Glutamatergic neuron (in vitro differentiated cells): ENCODE measurements around the gene OR10K1. TPM values are rescaled to one million over a fixed set of nuclear protein-coding genes. Genes with fewer than 3 reads are reported as not detected.
"Not testable (repeated sequence)": the region's sequence is repeated elsewhere in the genome, so short reads cannot be mapped to it uniquely, and the experiment has no call there.

ENCODE experiments used
- DNase-seq: peaks from one replicate; pipeline ENCODE4 v3.0.0; 2022
- H3K27ac Mint-ChIP-seq: one replicate; pipeline ENCODE4 v1.8.0; 2020; ENCODE audit warnings: mild to moderate bottlenecking, mixed read lengths, inconsistent platforms; ENCODE audit not compliant: unreplicated experiment
- H3K27me3 Mint-ChIP-seq: one replicate; pipeline ENCODE4 v1.8.0; 2020; ENCODE audit warnings: mild to moderate bottlenecking, moderate library complexity, mixed read lengths, inconsistent platforms; ENCODE audit not compliant: unreplicated experiment
- H3K36me3 Mint-ChIP-seq: one replicate; pipeline ENCODE4 v1.8.0; 2020; ENCODE audit warnings: mild to moderate bottlenecking, mixed read lengths, inconsistent platforms; ENCODE audit not compliant: unreplicated experiment
- H3K4me1 Mint-ChIP-seq: one replicate; pipeline ENCODE4 v1.8.0; 2020; ENCODE audit warnings: mild to moderate bottlenecking, low read depth, mixed read lengths, inconsistent platforms; ENCODE audit not compliant: unreplicated experiment
- H3K4me3 Mint-ChIP-seq: one replicate; pipeline ENCODE4 v1.8.0; 2020; ENCODE audit warnings: mild to moderate bottlenecking, mixed read lengths, inconsistent platforms; ENCODE audit not compliant: unreplicated experiment
- H3K9me3 Mint-ChIP-seq: one replicate; pipeline ENCODE4 v1.8.0; 2020; ENCODE audit warnings: mild to moderate bottlenecking, moderate library complexity, mixed read lengths, inconsistent platforms; ENCODE audit not compliant: unreplicated experiment
- CTCF ChIP-seq: fragments of 200-600 bp; sonication (generic); IDR thresholded peaks from one replicate; pipeline ENCODE4 v1.5.0; 2021; ENCODE audit not compliant: partially characterized antibody, unreplicated experiment
- total RNA-seq: library from RNA; stranded (reverse); fragmentation: NEBNext Ultra II Directional; extraction: Animal tissue kit (Norgen Biotek cat#: 25700); gene quantifications from one replicate; pipeline ENCODE4 v1.2.1, GENCODE V29; 2021; ENCODE audit not compliant: unreplicated experiment

Gene OR10K1
- total RNA-seq, 1 donor from 2014 or later: not detected

- H3K27me3 Mint-ChIP-seq: no peaks in the 10 kb centered on the region
These were observed 35.5 kb upstream of the OR10K1 start, which contains the start of gene OR10K2 for GRCh38 chr1:158426137-158426536. Gene OR10K2 (minus strand): TSS chr1:158426237. CDS start chr1:158420866, 5,371 bp downstream.

GRCh38 chr1:158430163-158430562 lies 31.5 kb upstream of the OR10K1 start:
- DNase-seq, H3K27me3 Mint-ChIP-seq, H3K9me3 Mint-ChIP-seq, H3K4me1 Mint-ChIP-seq, H3K27ac Mint-ChIP-seq, H3K4me3 Mint-ChIP-seq, H3K36me3 Mint-ChIP-seq: not testable (repeated sequence)

More at GRCh38 chr1:158426137-158426536, 35.5 kb upstream of the OR10K1 start, which contains the start of gene OR10K2:
- Mint-ChIP-seq H3K27ac (no peak within 1 kb of the TSS), H3K36me3 (no peaks in the 10 kb centered on the region), H3K4me1 (no peaks in the 10 kb centered on the region), H3K9me3 (no peaks in the 10 kb centered on the region), H3K4me3 (no peak within 1 kb of the TSS)
- DNase-seq: no peak
- TF ChIP-seq CTCF: no peak

- peaks cover 2% of the 10 kb centered on the region for H3K27me3 Mint-ChIP-seq
- no peak overlapping the region for H3K4me3 Mint-ChIP-seq
- H3K4me1 Mint-ChIP-seq: no peaks in the 10 kb centered on the region
- no peaks in the 10 kb centered on the region for H3K9me3 Mint-ChIP-seq
- H3K27ac Mint-ChIP-seq: no peak overlapping the region
- DNase-seq: no peak
- H3K36me3 Mint-ChIP-seq: no peaks in the 10 kb centered on the region
- no peak for TF ChIP-seq CTCF
These were observed 26.9 kb upstream of the OR10K1 start for GRCh38 chr1:158434741-158435140.

GRCh38 chr1:158445376-158445775 lies 16.3 kb upstream of the OR10K1 start:
- Mint-ChIP-seq H3K27ac (no peak overlapping the region), H3K36me3 (no peaks in the 10 kb centered on the region), H3K9me3 (no peaks in the 10 kb centered on the region), H3K4me3 (no peak overlapping the region), H3K27me3 (no peaks in the 10 kb centered on the region), H3K4me1 (no peaks in the 10 kb centered on the region)
- no peak for TF ChIP-seq CTCF
- DNase-seq: no peak

- Mint-ChIP-seq H3K4me1 (no peaks in the 10 kb centered on the region), H3K27me3 (no peaks in the 10 kb centered on the region), H3K27ac (no peak overlapping the region), H3K4me3 (no peak overlapping the region), H3K9me3 (no peaks in the 10 kb centered on the region), H3K36me3 (no peaks in the 10 kb centered on the region)
- TF ChIP-seq CTCF: no peak
- DNase-seq: no peak
These were observed 7.1 kb upstream of the OR10K1 start for GRCh38 chr1:158454537-158454936.
